GM10248 (cell line): Measurements from ENCODE around the gene SMPX.

Experiments used
- CTCF ChIA-PET: fragments of 300-600 bp; sonication (Branson Sonifier 250); formaldehyde crosslinking; extraction: SDS; loops from one replicate; lab custom pipeline; 2021; ENCODE audit warnings: antibody characterized with exemption; lab: Yijun Ruan, JAX
- POLR2A ChIA-PET: fragments of 350-650 bp; sonication (Branson Sonifier 250); formaldehyde crosslinking; extraction: SDS; loops from one replicate; lab custom pipeline; 2020; ENCODE audit warnings: antibody characterized with exemption; lab: Yijun Ruan, JAX
- DNase-seq: peaks from one replicate; pipeline ENCODE4 v3.0.0; 2012; ENCODE audit errors: extremely low spot score
- TF ChIP-seq, protein P1 (sequence below): IDR thresholded peaks from 2 replicates; pipeline ENCODE4 v1.5.1; 2012; ENCODE audit warnings: mild to moderate bottlenecking, low read depth; ENCODE audit errors: extremely low read depth, missing control alignments, control extremely low read depth

Gene SMPX

GRCh38 chrX:21660156-21660555 is 97.8 kb downstream of the SMPX start:
- DNase-seq, result no peak
- TF ChIP-seq, protein P1, sequence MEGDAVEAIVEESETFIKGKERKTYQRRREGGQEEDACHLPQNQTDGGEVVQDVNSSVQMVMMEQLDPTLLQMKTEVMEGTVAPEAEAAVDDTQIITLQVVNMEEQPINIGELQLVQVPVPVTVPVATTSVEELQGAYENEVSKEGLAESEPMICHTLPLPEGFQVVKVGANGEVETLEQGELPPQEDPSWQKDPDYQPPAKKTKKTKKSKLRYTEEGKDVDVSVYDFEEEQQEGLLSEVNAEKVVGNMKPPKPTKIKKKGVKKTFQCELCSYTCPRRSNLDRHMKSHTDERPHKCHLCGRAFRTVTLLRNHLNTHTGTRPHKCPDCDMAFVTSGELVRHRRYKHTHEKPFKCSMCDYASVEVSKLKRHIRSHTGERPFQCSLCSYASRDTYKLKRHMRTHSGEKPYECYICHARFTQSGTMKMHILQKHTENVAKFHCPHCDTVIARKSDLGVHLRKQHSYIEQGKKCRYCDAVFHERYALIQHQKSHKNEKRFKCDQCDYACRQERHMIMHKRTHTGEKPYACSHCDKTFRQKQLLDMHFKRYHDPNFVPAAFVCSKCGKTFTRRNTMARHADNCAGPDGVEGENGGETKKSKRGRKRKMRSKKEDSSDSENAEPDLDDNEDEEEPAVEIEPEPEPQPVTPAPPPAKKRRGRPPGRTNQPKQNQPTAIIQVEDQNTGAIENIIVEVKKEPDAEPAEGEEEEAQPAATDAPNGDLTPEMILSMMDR, result no peak
- POLR2A ChIA-PET, result no interaction called here
- CTCF ChIA-PET, result no interaction called here

GRCh38 chrX:21659320-21659719 is 98.6 kb downstream of the SMPX start:
- POLR2A ChIA-PET, result no interaction called here
- DNase-seq, result no peak
- CTCF ChIA-PET, result no interaction called here
- TF ChIP-seq, protein P1, result no peak

DNA sequence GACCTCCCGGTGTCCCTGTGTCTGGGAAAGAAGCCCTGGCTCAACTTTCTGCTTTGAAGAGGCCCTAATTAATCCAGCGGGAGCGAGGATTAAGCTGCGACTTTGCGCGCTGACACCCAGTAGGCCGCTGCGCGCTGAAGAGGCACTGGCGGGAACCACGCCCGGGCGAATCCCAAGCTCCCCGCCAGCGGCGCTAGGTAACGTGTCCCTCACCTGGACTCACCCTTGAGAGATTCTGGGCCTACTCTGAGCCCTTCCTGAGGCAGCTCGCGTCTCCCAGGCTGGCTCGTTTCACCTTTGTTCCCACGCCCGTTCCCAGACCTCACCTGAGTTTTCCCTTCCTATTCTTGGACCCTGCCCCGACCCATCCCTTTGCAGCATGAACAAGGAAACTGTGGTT is 99.2 kb downstream of the SMPX start:
- ChIA-PET CTCF (no interaction called here), POLR2A (no interaction called here)
- TF ChIP-seq, protein P1, result no peak
- DNase-seq, result no peak

- DNase-seq, result no peak
- ChIA-PET POLR2A (no interaction called here), CTCF (no interaction called here)
- TF ChIP-seq, protein P1, result no peak
Measured at GRCh38 chrX:21658152-21658737, 99.7 kb downstream of the SMPX start, which contains the start of gene KLHL34. KLHL34 (minus strand) TSS chrX:21658330; CDS start chrX:21657788, 542 bp downstream.

- POLR2A ChIA-PET, result no interaction called here
- TF ChIP-seq, protein P1, result no peak
Measured at GRCh38 chrX:21657318-21658151, 100.4 kb downstream of the SMPX start.

GRCh38 chrX:21656587-21657317 is 101.2 kb downstream of the SMPX start:
- TF ChIP-seq, protein P1, result no peak
- ChIA-PET CTCF (no interaction called here), POLR2A (no interaction called here)
- DNase-seq, result no peak

More at GRCh38 chrX:21657318-21658151, 100.4 kb downstream of the SMPX start:
- CTCF ChIA-PET, result no interaction called here
- no peak for DNase-seq
